Measurements from ENCODE around the gene PCDHGC3. TPM values are rescaled to one million over a fixed set of nuclear protein-coding genes. Genes with fewer than 3 reads are reported as not detected.

PCDHGC3 gene
- total RNA-seq, 1 donor from 2014 or later, result 15.6 TPM

GRCh38 chr5:141479776-141480175, 4.0 kb downstream of the PCDHGC3 start:
- intact Hi-C loops (cut with micrococcal nuclease), result no loop called here
- Histone ChIP-seq H3K4me3 (peak overlapping the region; percentile 73), H3K27me3 (ENCODE audit: low read depth) (no peaks in the 10 kb centered on the region), H3K9me3 (replicated peaks) (no peaks in the 10 kb centered on the region), H3K36me3 (no peaks in the 10 kb centered on the region), H3K4me1 (peaks cover 82% of the 10 kb centered on the region), H3K27ac (replicated peaks) (no peak overlapping the region)
- no peak for TF ChIP-seq CTCF (IDR thresholded peaks at IDR 0.05; ENCODE audit: borderline replicate concordance)
- no peak for DNase-seq

DNA sequence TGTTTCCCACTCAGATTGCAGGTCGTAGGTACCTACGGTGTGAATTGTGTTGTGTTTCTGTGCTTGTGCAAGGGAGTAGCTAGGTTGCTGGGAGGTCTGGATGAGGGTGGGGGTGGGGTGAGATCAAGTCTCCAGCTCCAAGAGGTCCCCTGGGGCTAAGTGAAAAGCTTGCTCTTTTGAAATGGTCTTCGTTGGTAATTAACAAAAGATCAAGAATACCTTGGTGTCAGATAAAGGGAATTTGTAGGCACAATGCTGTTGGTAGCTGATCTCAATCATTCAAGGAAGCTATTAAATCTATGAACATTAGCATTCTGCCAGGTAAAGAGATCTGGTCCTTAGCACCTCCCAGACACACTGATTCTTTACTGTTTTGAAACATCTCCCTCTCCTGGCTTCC, 8.1 kb downstream of the PCDHGC3 start:
- no peak for TF ChIP-seq CTCF (IDR thresholded peaks at IDR 0.05; ENCODE audit: borderline replicate concordance)
- H3K27ac ChIP-seq (replicated peaks), result no peak overlapping the region
- H3K4me3 ChIP-seq, result peak overlapping the region; percentile 60
- H3K36me3 ChIP-seq, result no peaks in the 10 kb centered on the region
- H3K27me3 ChIP-seq (ENCODE audit: low read depth), result no peaks in the 10 kb centered on the region
- peaks cover 87% of the 10 kb centered on the region for H3K4me1 ChIP-seq
- DNase-seq, result no peak
- H3K9me3 ChIP-seq (replicated peaks), result no peaks in the 10 kb centered on the region
- intact Hi-C loops (cut with micrococcal nuclease), result no loop called here

DNA sequence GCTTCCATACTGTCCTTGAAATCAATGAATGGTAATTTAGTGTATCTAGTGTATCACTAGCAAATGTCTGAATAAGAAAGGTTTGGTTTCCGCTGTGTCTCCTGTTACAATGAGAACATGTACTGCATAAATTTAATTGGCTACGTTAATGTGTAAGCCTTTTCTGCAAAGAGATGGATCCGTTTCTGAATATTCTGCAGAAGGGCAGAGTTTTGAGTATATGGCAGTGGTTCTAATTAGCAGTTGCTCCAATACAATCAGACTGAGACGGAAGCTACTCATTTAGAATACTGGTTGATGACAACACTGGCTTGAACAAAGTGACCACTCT, 8.5 kb downstream of the PCDHGC3 start:
- Histone ChIP-seq H3K4me3 (peak overlapping the region; percentile 60), H3K4me1 (peaks cover 87% of the 10 kb centered on the region), H3K36me3 (no peaks in the 10 kb centered on the region), H3K27me3 (ENCODE audit: low read depth) (no peaks in the 10 kb centered on the region), H3K27ac (replicated peaks) (no peak overlapping the region), H3K9me3 (replicated peaks) (no peaks in the 10 kb centered on the region)
- DNase-seq, result no peak
- intact Hi-C loops (cut with micrococcal nuclease), result no loop called here
- no peak for TF ChIP-seq CTCF (IDR thresholded peaks at IDR 0.05; ENCODE audit: borderline replicate concordance)

DNA sequence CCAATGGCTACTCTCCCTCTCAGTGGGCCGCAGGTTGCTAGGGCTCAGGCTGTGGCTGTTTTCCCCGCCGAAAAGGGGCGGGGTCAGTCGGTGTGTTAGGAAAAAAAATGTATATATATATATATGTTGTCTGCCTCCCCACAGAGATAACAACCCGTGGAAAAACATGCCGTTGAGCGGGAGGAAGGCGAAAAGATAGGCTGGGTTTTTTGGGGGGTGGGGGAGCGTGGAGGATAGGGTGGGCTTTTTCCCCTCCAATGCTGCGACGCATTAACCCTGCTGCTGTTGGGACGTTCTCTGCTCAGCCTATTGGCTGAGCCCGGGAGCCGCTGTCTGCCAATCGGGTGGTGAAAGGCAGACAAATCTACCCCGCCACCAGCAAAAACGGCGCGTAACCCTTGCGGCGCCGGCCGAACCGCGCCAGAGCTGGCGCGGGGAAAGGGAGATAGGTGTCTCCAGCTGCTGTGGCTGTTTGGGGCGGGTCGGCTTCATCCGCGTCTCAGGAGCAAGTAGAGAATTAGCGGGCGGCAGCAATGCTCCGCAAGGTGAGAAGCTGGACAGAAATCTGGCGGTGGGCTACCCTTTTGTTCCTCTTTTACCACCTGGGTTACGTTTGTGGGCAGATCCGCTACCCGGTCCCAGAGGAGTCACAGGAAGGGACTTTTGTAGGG, 9.0 kb downstream of the PCDHGC3 start, which contains the start of gene PCDHGC4:
Gene PCDHGC4 (plus strand): TSS at position 390 of the 671 bp plus-strand sequence. CDS start 144 bp downstream, at position 534.
- H3K4me3 ChIP-seq, result peak within 1 kb of the TSS; percentile 60
- no peak for DNase-seq
- peaks cover 87% of the 10 kb centered on the region for H3K4me1 ChIP-seq
- intact Hi-C loops (cut with micrococcal nuclease), result no loop called here
- H3K9me3 ChIP-seq (replicated peaks), result no peaks in the 10 kb centered on the region
- peak within 1 kb of the TSS; percentile 31 for H3K27ac ChIP-seq (replicated peaks)
- TF ChIP-seq CTCF (IDR thresholded peaks at IDR 0.05; ENCODE audit: borderline replicate concordance), result no peak
- H3K36me3 ChIP-seq, result peaks cover 3% of the 10 kb centered on the region
- no peaks in the 10 kb centered on the region for H3K27me3 ChIP-seq (ENCODE audit: low read depth)

GRCh38 chr5:141485321-141486055, 9.7 kb downstream of the PCDHGC3 start:
- Histone ChIP-seq H3K4me1 (peaks cover 81% of the 10 kb centered on the region), H3K4me3 (peak overlapping the region; percentile 60), H3K27me3 (ENCODE audit: low read depth) (no peaks in the 10 kb centered on the region), H3K27ac (replicated peaks) (peak overlapping the region; percentile 31), H3K9me3 (replicated peaks) (no peaks in the 10 kb centered on the region), H3K36me3 (peaks cover 9% of the 10 kb centered on the region)
- TF ChIP-seq CTCF (IDR thresholded peaks at IDR 0.05; ENCODE audit: borderline replicate concordance), result no peak
- intact Hi-C loops (cut with micrococcal nuclease), result no loop called here
- no peak for DNase-seq

Measured in left ventricle myocardium inferior (tissue), 1 donor.